Stimulated activated CD8-positive, alpha-beta memory T cell treated with anti-CD3 and anti-CD28 coated beads, Interleukin-4, amount 100 ng/mL, for 4 hours (primary cell): ENCODE results near the gene ZC3H12C.
"Not testable (repeated sequence)": the region's sequence is repeated elsewhere in the genome, so short reads cannot be mapped to it uniquely, and the experiment has no call there.

ENCODE experiments used
- DNase-seq, 2 donors: peaks; one replicate each; pipeline ENCODE4 v3.0.0-alpha.2; 2020; ENCODE audit warnings: low read depth in 2 of 2, low spot score in 1 of 2

ZC3H12C gene

GRCh38 chr11:110092515-110093406 is at the start of gene ZC3H12C:
ZC3H12C (plus strand) TSS chr11:110093392; CDS start chr11:110093412, 20 bp downstream.
- DNase-seq: no peak

- no peak for DNase-seq
Measured at GRCh38 chr11:110044226-110044968, 48.8 kb upstream of the ZC3H12C start.

GRCh38 chr11:110046775-110047380 is 46.3 kb upstream of the ZC3H12C start:
- DNase-seq: no peak

- no peak for DNase-seq
Measured at GRCh38 chr11:110049501-110050200, 43.5 kb upstream of the ZC3H12C start.

GRCh38 chr11:110050201-110050506 is 43.0 kb upstream of the ZC3H12C start:
- DNase-seq: no peak

GRCh38 chr11:110053848-110054414 is 39.3 kb upstream of the ZC3H12C start:
- DNase-seq: no peak

GRCh38 chr11:110056956-110057355 is 36.2 kb upstream of the ZC3H12C start:
- no peak for DNase-seq

GRCh38 chr11:110059706-110060463 is 33.3 kb upstream of the ZC3H12C start:
- DNase-seq: no peak

GRCh38 chr11:110061296-110061695 is 31.9 kb upstream of the ZC3H12C start:
- no peak for DNase-seq

GRCh38 chr11:110062247-110062646 is 30.9 kb upstream of the ZC3H12C start:
- no peak for DNase-seq

GRCh38 chr11:110065189-110065588 is 28.0 kb upstream of the ZC3H12C start:
- DNase-seq: no peak

- not testable (repeated sequence) for DNase-seq
Measured at GRCh38 chr11:110068001-110068400, 25.2 kb upstream of the ZC3H12C start.

GRCh38 chr11:110069158-110069737 is 23.9 kb upstream of the ZC3H12C start:
- DNase-seq: no peak

GRCh38 chr11:110070176-110070575 is 23.0 kb upstream of the ZC3H12C start:
- no peak for DNase-seq

GRCh38 chr11:110071197-110071596 is 22.0 kb upstream of the ZC3H12C start:
- DNase-seq: no peak

GRCh38 chr11:110072930-110073329 is 20.3 kb upstream of the ZC3H12C start:
- DNase-seq: no peak

GRCh38 chr11:110074499-110074898 is 18.7 kb upstream of the ZC3H12C start:
- no peak for DNase-seq

GRCh38 chr11:110075105-110075846 is 17.9 kb upstream of the ZC3H12C start:
- DNase-seq: no peak

- no peak for DNase-seq
Measured at GRCh38 chr11:110075847-110076208, 17.4 kb upstream of the ZC3H12C start.
